Thymus (tissue), 11 donors: ENCODE results near the gene RNU6-1. TPM values are rescaled to one million over a fixed set of nuclear protein-coding genes. Genes with fewer than 3 reads are reported as not detected.

Experiments used
- DNase-seq, 9 donors: peaks; one replicate each; pipeline ENCODE4 v3.0.0-alpha.2; 2013; ENCODE audit warnings: low spot score in 9 of 9, low read depth in 6 of 9, missing footprints in 1 of 9
- H3K27ac ChIP-seq, 2 donors: one replicate each; pipeline ENCODE4 v1.5.1; 2013; ENCODE audit warnings: control low read depth in 1 of 2, low read depth in 1 of 2, low read length in 1 of 2, mild to moderate bottlenecking in 1 of 2, moderate library complexity in 1 of 2
- H3K27me3 ChIP-seq, 2 donors: one replicate each; pipeline ENCODE4 v1.5.1; 2013; ENCODE audit warnings: low read length in 1 of 2; ENCODE audit not compliant: control insufficient read depth in 2 of 2, insufficient read depth in 1 of 2
- H3K36me3 ChIP-seq, 2 donors: one replicate each; pipeline ENCODE4 v1.5.1; 2013; ENCODE audit warnings: low read length in 1 of 2, mild to moderate bottlenecking in 1 of 2, moderate library complexity in 1 of 2; ENCODE audit not compliant: control insufficient read depth in 2 of 2, insufficient read depth in 2 of 2
- H3K4me1 ChIP-seq, 2 donors: one replicate each; pipeline ENCODE4 v1.5.1; 2013; ENCODE audit warnings: low read length in 2 of 2; ENCODE audit not compliant: control insufficient read depth in 2 of 2, insufficient read depth in 2 of 2
- H3K4me3 ChIP-seq, 2 donors: one replicate each; pipeline ENCODE4 v1.5.1; 2013; ENCODE audit warnings: low read length in 2 of 2, control low read depth in 1 of 2, mild to moderate bottlenecking in 1 of 2
- H3K9me3 ChIP-seq, 2 donors: one replicate each; pipeline ENCODE4 v1.5.1; 2013; ENCODE audit warnings: low read length in 1 of 2, mild to moderate bottlenecking in 1 of 2; ENCODE audit not compliant: control insufficient read depth in 2 of 2, insufficient read depth in 1 of 2
- WGBS: extraction: QIAGEN DNeasy Blood & Tissue Kit; methylation state at CpG from one replicate; pipeline ENCODE4 v1.1.7; 2013; 5-methylcytosine and 5-hydroxymethylcytosine counted together
- polyA plus RNA-seq: library from polyadenylated mRNA; stranded (reverse); fragments of 200-250 nt; gene quantifications from one replicate; pipeline ENCODE4 v1.2.3, GENCODE V29; 2013
- total RNA-seq: library from RNA; stranded (reverse); fragments of 120-200 nt; gene quantifications from one replicate; pipeline ENCODE4 v1.2.4, GENCODE V29; 2013
- donor health status: healthy.

RNU6-1 gene
- total and polyA plus RNA-seq, 2 donors = not detected

GRCh38 chr15:67862750-67863441 is 23.1 kb upstream of the RNU6-1 start:
- Histone ChIP-seq H3K4me1 (peaks cover 0 to 4% of the 10 kb centered on the region in 2 donors), H3K9me3 (peaks cover 0 to 5% of the 10 kb centered on the region in 2 donors), H3K27me3 (no peaks in the 10 kb centered on the region), H3K4me3 (no peak overlapping the region), H3K27ac (no peak overlapping the region), H3K36me3 (no peaks in the 10 kb centered on the region)
- 67% methylated on average over 16 of the region's 16 CpGs for WGBS
- DNase-seq = no peak

- H3K9me3 ChIP-seq = peaks cover 0 to 5% of the 10 kb centered on the region in 2 donors
- H3K4me1 ChIP-seq = peaks cover 0 to 4% of the 10 kb centered on the region in 2 donors
- no peak overlapping the region for H3K27ac ChIP-seq
- WGBS = 94% methylated on average over 3 of the region's 3 CpGs
- no peaks in the 10 kb centered on the region for H3K27me3 ChIP-seq
- H3K36me3 ChIP-seq = no peaks in the 10 kb centered on the region
- DNase-seq = no peak
- no peak overlapping the region for H3K4me3 ChIP-seq
Observed at GRCh38 chr15:67861983-67862382, 22.1 kb upstream of the RNU6-1 start.

- Histone ChIP-seq H3K4me1 (peaks cover 0 to 4% of the 10 kb centered on the region in 2 donors), H3K36me3 (no peaks in the 10 kb centered on the region), H3K27me3 (no peaks in the 10 kb centered on the region), H3K4me3 (no peak overlapping the region), H3K9me3 (peaks cover 0 to 5% of the 10 kb centered on the region in 2 donors), H3K27ac (no peak overlapping the region)
- 94% methylated on average over 5 of the region's 5 CpGs for WGBS
- DNase-seq = no peak
Observed at GRCh38 chr15:67859331-67859946, 19.6 kb upstream of the RNU6-1 start.

- no peak overlapping the region for H3K27ac ChIP-seq
- H3K36me3 ChIP-seq = no peaks in the 10 kb centered on the region
- H3K4me1 ChIP-seq = no peaks in the 10 kb centered on the region
- 94% methylated on average over 3 of the region's 3 CpGs for WGBS
- H3K9me3 ChIP-seq = no peaks in the 10 kb centered on the region
- H3K27me3 ChIP-seq = no peaks in the 10 kb centered on the region
- H3K4me3 ChIP-seq = no peak overlapping the region
- DNase-seq = no peak
Observed at GRCh38 chr15:67857220-67857619, 17.4 kb upstream of the RNU6-1 start.

- no peaks in the 10 kb centered on the region for H3K9me3 ChIP-seq
- DNase-seq = no peak
- no peaks in the 10 kb centered on the region for H3K4me1 ChIP-seq
- H3K27ac ChIP-seq = no peak overlapping the region
- no peaks in the 10 kb centered on the region for H3K36me3 ChIP-seq
- WGBS = 92% methylated on average over 3 of the region's 3 CpGs
- H3K27me3 ChIP-seq = no peaks in the 10 kb centered on the region
- no peak overlapping the region for H3K4me3 ChIP-seq
Observed at GRCh38 chr15:67855842-67856241, 16.0 kb upstream of the RNU6-1 start.

- Histone ChIP-seq H3K4me1 (no peaks in the 10 kb centered on the region), H3K36me3 (no peaks in the 10 kb centered on the region), H3K27ac (no peak overlapping the region), H3K9me3 (no peaks in the 10 kb centered on the region), H3K27me3 (no peaks in the 10 kb centered on the region), H3K4me3 (no peak overlapping the region)
- WGBS = 98% methylated on average over 1 of the region's 1 CpG
- no peak for DNase-seq
Observed at GRCh38 chr15:67854358-67854757, 14.5 kb upstream of the RNU6-1 start.

- Histone ChIP-seq H3K9me3 (no peaks in the 10 kb centered on the region), H3K27ac (no peak overlapping the region), H3K4me3 (no peak overlapping the region), H3K36me3 (no peaks in the 10 kb centered on the region), H3K4me1 (no peaks in the 10 kb centered on the region), H3K27me3 (no peaks in the 10 kb centered on the region)
- 94% methylated on average over 3 of the region's 3 CpGs for WGBS
- DNase-seq = no peak
Observed at GRCh38 chr15:67853454-67853853, 13.6 kb upstream of the RNU6-1 start.

- Histone ChIP-seq H3K27me3 (no peaks in the 10 kb centered on the region), H3K4me1 (no peaks in the 10 kb centered on the region), H3K27ac (no peak overlapping the region), H3K36me3 (no peaks in the 10 kb centered on the region), H3K9me3 (no peaks in the 10 kb centered on the region), H3K4me3 (no peak overlapping the region)
- 94% methylated on average over 3 of the region's 3 CpGs for WGBS
- DNase-seq = no peak
Observed at GRCh38 chr15:67852418-67852817, 12.6 kb upstream of the RNU6-1 start.

- Histone ChIP-seq H3K27me3 (no peaks in the 10 kb centered on the region), H3K4me1 (no peaks in the 10 kb centered on the region), H3K4me3 (no peak overlapping the region), H3K9me3 (no peaks in the 10 kb centered on the region), H3K27ac (no peak overlapping the region), H3K36me3 (no peaks in the 10 kb centered on the region)
- 93% methylated on average over 4 of the region's 4 CpGs for WGBS
- DNase-seq = no peak
Observed at GRCh38 chr15:67850994-67851571, 11.2 kb upstream of the RNU6-1 start.
